HG03045 (cell line): Measurements from ENCODE around the gene RGSL1.

Source experiments
- ATAC-seq: cut with Tn5 transposase; IDR thresholded peaks from one replicate; pipeline ENCODE4 v1.9.1; 2021; ENCODE audit warnings: mild to moderate bottlenecking, moderate library complexity; ENCODE audit not compliant: unreplicated experiment

Gene RGSL1

GRCh38 chr1:182450087-182450486 is at the start of gene RGSL1:
Gene RGSL1 (plus strand): TSS chr1:182450146. CDS start chr1:182450166, 20 bp downstream.
- no peak for ATAC-seq

GRCh38 chr1:182400567-182400966 is 49.4 kb upstream of the RGSL1 start, which contains the start of gene TEDDM1:
Gene TEDDM1 (minus strand): TSS chr1:182400667. CDS start chr1:182400485, 182 bp downstream.
- no peak for ATAC-seq

- no peak for ATAC-seq
Measured at GRCh38 chr1:182404781-182405180, 45.2 kb upstream of the RGSL1 start.

GRCh38 chr1:182405578-182405977 is 44.4 kb upstream of the RGSL1 start:
- no peak for ATAC-seq

- ATAC-seq = no peak
Measured at GRCh38 chr1:182406012-182406411, 43.9 kb upstream of the RGSL1 start.

GRCh38 chr1:182407724-182408123 is 42.2 kb upstream of the RGSL1 start:
- ATAC-seq = no peak

- no peak for ATAC-seq
Measured at GRCh38 chr1:182408435-182409075, 41.4 kb upstream of the RGSL1 start.

- ATAC-seq = no peak
Measured at GRCh38 chr1:182410138-182410537, 39.8 kb upstream of the RGSL1 start.

GRCh38 chr1:182410620-182411273 is 39.2 kb upstream of the RGSL1 start:
- ATAC-seq = no peak

GRCh38 chr1:182413486-182413885 is 36.5 kb upstream of the RGSL1 start:
- ATAC-seq = no peak

- ATAC-seq = no peak
Measured at GRCh38 chr1:182413969-182414368, 36.0 kb upstream of the RGSL1 start.

- ATAC-seq = no peak
Measured at GRCh38 chr1:182415789-182416188, 34.2 kb upstream of the RGSL1 start.

- peak; percentile 63 for ATAC-seq
Measured at GRCh38 chr1:182426442-182427430, 23.2 kb upstream of the RGSL1 start.

- ATAC-seq = no peak
Measured at GRCh38 chr1:182428043-182428442, 21.9 kb upstream of the RGSL1 start.

GRCh38 chr1:182430263-182431068 is 19.5 kb upstream of the RGSL1 start:
- ATAC-seq = no peak

- no peak for ATAC-seq
Measured at GRCh38 chr1:182431278-182431677, 18.7 kb upstream of the RGSL1 start.

- ATAC-seq = no peak
Measured at GRCh38 chr1:182433580-182433979, 16.4 kb upstream of the RGSL1 start.

GRCh38 chr1:182438326-182438725 is 11.6 kb upstream of the RGSL1 start:
- ATAC-seq = no peak

- ATAC-seq = no peak
Measured at GRCh38 chr1:182441719-182442118, 8.2 kb upstream of the RGSL1 start.

GRCh38 chr1:182442333-182442732 is 7.6 kb upstream of the RGSL1 start:
- no peak for ATAC-seq

GRCh38 chr1:182444497-182444896 is 5.4 kb upstream of the RGSL1 start:
- no peak for ATAC-seq
